Natural killer cell (primary cell): ENCODE results near the gene TRIM69. TPM values are rescaled to one million over a fixed set of nuclear protein-coding genes. Genes with fewer than 3 reads are reported as not detected.

ENCODE experiments used
- ATAC-seq, 3 donors: fragments of 150-1000 bp in 2 of 3; fragments of 200-7000 bp in 1 of 3; cut with Tn5 transposase; 1 replicate in 1 of 3; 2 replicates in 2 of 3; pipeline ENCODE4 v1.10.0; 2021; ENCODE audit warnings: mild to moderate bottlenecking in 2 of 3, moderate library complexity in 2 of 3
- DNase-seq, 2 donors: peaks; one replicate each; pipeline versions ENCODE4 v3.0.0 to v3.0.0-alpha.2; 2013 to 2021; ENCODE audit warnings: mixed read lengths in 1 of 2
- H3K27ac ChIP-seq: one replicate; pipeline ENCODE4 v1.5.1; 2013; ENCODE audit warnings: mild to moderate bottlenecking, low read length
- H3K27me3 ChIP-seq: one replicate; pipeline ENCODE4 v1.6.1; 2013; ENCODE audit warnings: low read length; ENCODE audit not compliant: control insufficient read depth, insufficient read depth
- H3K36me3 ChIP-seq: one replicate; pipeline ENCODE4 v1.6.1; 2013; ENCODE audit warnings: low read length; ENCODE audit not compliant: control insufficient read depth, insufficient read depth
- H3K4me1 ChIP-seq: one replicate; pipeline ENCODE4 v1.6.1; 2013; ENCODE audit warnings: low read length; ENCODE audit not compliant: control insufficient read depth, insufficient read depth
- H3K4me3 ChIP-seq: one replicate; pipeline ENCODE4 v1.5.1; 2013; ENCODE audit warnings: low read length
- H3K9me3 ChIP-seq: one replicate; pipeline ENCODE4 v1.6.1; 2013; ENCODE audit warnings: low read length; ENCODE audit not compliant: control insufficient read depth, insufficient read depth
- H3K27ac Mint-ChIP-seq, 2 donors: one replicate each; pipeline ENCODE4 v1.8.0; 2022; ENCODE audit warnings: mild to moderate bottlenecking in 2 of 2, mixed read lengths in 2 of 2, moderate library complexity in 1 of 2
- H3K27me3 Mint-ChIP-seq, 2 donors: one replicate each; pipeline ENCODE4 v1.8.0; 2022; ENCODE audit warnings: low read depth in 2 of 2, mixed read lengths in 2 of 2
- H3K36me3 Mint-ChIP-seq: one replicate; pipeline ENCODE4 v1.8.0; 2022; ENCODE audit warnings: mixed read lengths
- H3K4me1 Mint-ChIP-seq, 2 donors: one replicate each; pipeline ENCODE4 v1.8.0; 2022; ENCODE audit warnings: mixed read lengths in 2 of 2
- H3K4me3 Mint-ChIP-seq: one replicate; pipeline ENCODE4 v1.8.0; 2022; ENCODE audit warnings: mild to moderate bottlenecking, moderate library complexity, mixed read lengths
- H3K9me3 Mint-ChIP-seq, 2 donors: one replicate each; pipeline ENCODE4 v1.8.0; 2022; ENCODE audit warnings: mixed read lengths in 2 of 2
- WGBS: methylation state at CpG from one replicate; pipeline ENCODE4 v1.1.7; 2013; ENCODE audit warnings: missing lambda C conversion rate; ENCODE audit not compliant: insufficient coverage; 5-methylcytosine and 5-hydroxymethylcytosine counted together
- intact Hi-C: fragments of 100-400 bp; cut with micrococcal nuclease; formaldehyde crosslinking; loops from one replicate; pipeline ENCODE4 v1.14.2; 2022
- total RNA-seq, 4 donors: library from RNA; stranded (reverse); fragments of 120-200 nt in 1 of 4; gene quantifications; one replicate each; pipeline versions ENCODE4 v1.2.3 to v1.2.4, GENCODE V29; 2013 to 2022
- TF ChIP-seq, protein P1 (sequence below): fragments of 200-600 bp; IDR thresholded peaks from one replicate; pipeline ENCODE4 v1.8.0; 2022; ENCODE audit warnings: antibody characterized with exemption

The TRIM69 gene
- total RNA-seq, 3 donors from 2014 or later (not counting 1 experiment from before 2014, with no cell fraction given): 14.2 to 20.1 (median 16.3) TPM

DNA sequence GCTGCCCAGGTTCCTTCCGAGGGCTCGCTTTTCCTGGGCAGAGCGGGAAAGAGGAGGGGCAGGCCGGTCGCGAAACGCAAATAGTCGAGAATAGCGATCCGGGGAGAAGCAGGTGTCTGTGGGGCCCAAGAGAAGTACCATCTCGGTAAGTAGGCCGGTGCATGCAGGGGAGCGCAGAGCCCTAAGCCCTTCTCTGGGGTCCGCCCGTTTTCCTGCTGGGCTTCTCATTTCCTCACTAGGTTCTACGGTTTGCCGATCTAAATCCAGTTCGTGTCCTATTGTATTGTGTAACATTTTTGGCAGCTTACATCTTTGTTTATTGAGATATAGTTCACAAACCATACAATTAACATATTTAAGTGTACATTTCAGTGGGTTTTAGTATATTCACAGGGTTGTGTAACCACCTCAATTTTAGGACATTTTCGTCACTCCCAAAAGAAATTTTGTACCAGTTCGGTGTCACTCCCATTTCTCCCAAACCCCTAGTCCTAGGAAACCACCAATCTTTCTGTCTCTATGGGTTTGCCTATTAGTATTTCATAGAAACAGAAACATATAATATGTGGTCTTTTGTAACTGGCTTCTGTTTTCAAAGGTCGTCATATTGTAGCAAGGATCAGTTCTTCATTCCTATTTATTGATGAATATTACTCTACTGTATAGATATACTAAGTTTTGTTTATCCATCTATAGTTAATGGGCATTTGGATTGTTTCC lies 6.8 kb upstream of the TRIM69 start:
- DNase-seq (peak in 1 of 2 donors; percentile 69), ATAC-seq (peak in 2 of 3 donors; percentile 0)
- Mint-ChIP-seq H3K27ac (peak overlapping the region; percentile 100), H3K9me3 (no peaks in the 10 kb centered on the region), H3K27me3 (no peaks in the 10 kb centered on the region), H3K4me3 (peak overlapping the region; percentile 98), H3K4me1 (peaks cover 49 to 51% of the 10 kb centered on the region in 2 donors), H3K36me3 (no peaks in the 10 kb centered on the region)
- TF ChIP-seq, protein P1, sequence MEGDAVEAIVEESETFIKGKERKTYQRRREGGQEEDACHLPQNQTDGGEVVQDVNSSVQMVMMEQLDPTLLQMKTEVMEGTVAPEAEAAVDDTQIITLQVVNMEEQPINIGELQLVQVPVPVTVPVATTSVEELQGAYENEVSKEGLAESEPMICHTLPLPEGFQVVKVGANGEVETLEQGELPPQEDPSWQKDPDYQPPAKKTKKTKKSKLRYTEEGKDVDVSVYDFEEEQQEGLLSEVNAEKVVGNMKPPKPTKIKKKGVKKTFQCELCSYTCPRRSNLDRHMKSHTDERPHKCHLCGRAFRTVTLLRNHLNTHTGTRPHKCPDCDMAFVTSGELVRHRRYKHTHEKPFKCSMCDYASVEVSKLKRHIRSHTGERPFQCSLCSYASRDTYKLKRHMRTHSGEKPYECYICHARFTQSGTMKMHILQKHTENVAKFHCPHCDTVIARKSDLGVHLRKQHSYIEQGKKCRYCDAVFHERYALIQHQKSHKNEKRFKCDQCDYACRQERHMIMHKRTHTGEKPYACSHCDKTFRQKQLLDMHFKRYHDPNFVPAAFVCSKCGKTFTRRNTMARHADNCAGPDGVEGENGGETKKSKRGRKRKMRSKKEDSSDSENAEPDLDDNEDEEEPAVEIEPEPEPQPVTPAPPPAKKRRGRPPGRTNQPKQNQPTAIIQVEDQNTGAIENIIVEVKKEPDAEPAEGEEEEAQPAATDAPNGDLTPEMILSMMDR: no peak
- peak overlapping the region; percentile 96 for H3K27ac ChIP-seq
- H3K4me1 ChIP-seq: peaks cover 46% of the 10 kb centered on the region
- no peaks in the 10 kb centered on the region for H3K27me3 ChIP-seq
- WGBS: 6% methylated on average over 17 of the region's 21 CpGs
- peak overlapping the region; percentile 98 for H3K4me3 ChIP-seq
- intact Hi-C loops: loop anchor here (5.0 kb wide), 2 partner anchors 192 to 473 kb away; partner anchors contain the start of gene EIF3J
- peaks cover 11% of the 10 kb centered on the region for H3K36me3 ChIP-seq
- no peaks in the 10 kb centered on the region for H3K9me3 ChIP-seq

DNA sequence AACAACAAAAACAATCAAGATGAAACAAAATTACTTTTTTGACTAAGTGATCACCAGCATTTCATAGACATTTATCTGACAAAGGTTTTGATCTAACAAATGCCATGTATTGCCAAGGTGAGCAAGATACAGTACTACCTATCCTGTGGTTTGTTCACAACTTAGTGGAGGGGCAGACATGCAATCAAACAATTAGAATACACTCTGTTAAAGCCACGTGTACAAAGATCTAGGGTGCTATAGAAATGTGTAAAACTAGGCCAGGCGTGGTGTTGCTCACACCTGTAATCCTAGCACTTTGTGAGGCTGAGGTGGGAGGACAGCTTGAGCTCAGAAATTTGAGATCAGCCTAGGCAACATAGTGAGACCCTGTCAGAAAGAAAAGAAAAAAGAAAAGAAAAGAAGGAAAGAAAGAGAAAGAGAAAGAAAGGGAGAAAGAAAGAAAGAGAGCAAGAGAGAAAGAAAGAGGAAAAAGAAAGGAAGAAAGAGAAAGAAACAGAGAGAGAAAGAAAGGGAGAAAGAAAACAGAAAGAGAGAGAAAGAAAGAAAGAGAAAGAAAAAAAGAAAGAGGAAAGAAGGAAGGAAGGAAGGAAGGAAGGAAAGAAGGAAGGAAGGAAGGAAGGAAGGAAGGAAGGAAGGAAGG lies 1.4 kb upstream of the TRIM69 start:
- no peak overlapping the region for H3K4me3 ChIP-seq
- H3K36me3 Mint-ChIP-seq: no peaks in the 10 kb centered on the region
- H3K27ac Mint-ChIP-seq: peak overlapping the region; percentile 58 to 78
- TF ChIP-seq, protein P1: no peak
- WGBS: 43% methylated on average over 2 of the region's 2 CpGs
- DNase-seq (peak in 1 of 2 donors; percentile 26), ATAC-seq (peak in 1 of 3 donors; percentile 44)
- intact Hi-C loops: no loop called here
- H3K4me3 Mint-ChIP-seq: no peak overlapping the region
- H3K27ac ChIP-seq: peak overlapping the region; percentile 60
- peaks cover 23% of the 10 kb centered on the region for H3K4me1 ChIP-seq
- peaks cover 18 to 20% of the 10 kb centered on the region in 2 donors for H3K4me1 Mint-ChIP-seq
- no peaks in the 10 kb centered on the region for H3K27me3 ChIP-seq
- H3K9me3 Mint-ChIP-seq: no peaks in the 10 kb centered on the region
- H3K36me3 ChIP-seq: peaks cover 11% of the 10 kb centered on the region
- H3K27me3 Mint-ChIP-seq: no peaks in the 10 kb centered on the region
- no peaks in the 10 kb centered on the region for H3K9me3 ChIP-seq

GRCh38 chr15:44735482-44736180 lies 697 bp upstream of the TRIM69 start:
- peak overlapping the region; percentile 48 to 78 for H3K27ac Mint-ChIP-seq
- no peaks in the 10 kb centered on the region for H3K27me3 Mint-ChIP-seq
- intact Hi-C loops: no loop called here
- 56% methylated on average over 7 of the region's 8 CpGs for WGBS
- no peaks in the 10 kb centered on the region for H3K9me3 Mint-ChIP-seq
- peak overlapping the region; percentile 47 for H3K4me3 Mint-ChIP-seq
- H3K36me3 Mint-ChIP-seq: no peaks in the 10 kb centered on the region
- DNase-seq (peak in 1 of 2 donors; percentile 66), ATAC-seq (peak in 1 of 3 donors; percentile 54)
- Histone ChIP-seq H3K36me3 (peaks cover 11% of the 10 kb centered on the region), H3K27ac (peak overlapping the region; percentile 60), H3K4me1 (peaks cover 20% of the 10 kb centered on the region), H3K9me3 (no peaks in the 10 kb centered on the region), H3K4me3 (no peak overlapping the region), H3K27me3 (no peaks in the 10 kb centered on the region)
- H3K4me1 Mint-ChIP-seq: peaks cover 15 to 19% of the 10 kb centered on the region in 2 donors
- TF ChIP-seq, protein P1: no peak
